ENCODE measurements around the gene RIC3.

DNA sequence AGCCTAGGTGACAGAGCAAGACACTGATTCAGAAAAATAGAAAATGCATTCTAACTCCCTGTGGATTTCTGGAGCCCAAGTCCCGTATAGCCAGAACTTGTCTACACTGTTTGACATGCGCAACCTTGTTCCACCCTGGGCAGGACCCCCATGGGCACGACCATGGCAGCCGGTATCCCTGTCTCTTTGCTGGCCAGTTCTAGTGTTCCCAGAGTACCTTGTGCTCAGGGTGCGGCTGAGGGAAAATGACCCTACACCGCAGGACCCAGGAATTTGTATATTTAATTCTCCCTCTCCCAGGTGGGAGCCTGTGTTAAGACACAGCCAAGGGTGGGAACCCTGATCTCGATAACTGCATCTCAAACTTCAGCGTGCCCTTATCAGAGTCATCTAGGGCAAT is 36.7 kb upstream of the RIC3 start:
- TF ChIP-seq EGR1 (IDR thresholded peaks at IDR 0.05; ENCODE audit: borderline replicate concordance, low read depth, low read length), result no peak
- no peak for TF ChIP-seq TEAD4 (IDR thresholded peaks at IDR 0.05; ENCODE audit: low read depth, low read length)
- TF ChIP-seq EZH2 (IDR thresholded peaks at IDR 0.05; ENCODE audit: low read depth, low read length, severe bottlenecking), result no peak
- no peak for TF ChIP-seq RFX5 (IDR thresholded peaks at IDR 0.05; ENCODE audit: borderline replicate concordance, low read depth, low read length)
- no peak for TF ChIP-seq NRF1 (IDR thresholded peaks at IDR 0.05; ENCODE audit: low read depth, low read length)
- TF ChIP-seq, protein P1, sequence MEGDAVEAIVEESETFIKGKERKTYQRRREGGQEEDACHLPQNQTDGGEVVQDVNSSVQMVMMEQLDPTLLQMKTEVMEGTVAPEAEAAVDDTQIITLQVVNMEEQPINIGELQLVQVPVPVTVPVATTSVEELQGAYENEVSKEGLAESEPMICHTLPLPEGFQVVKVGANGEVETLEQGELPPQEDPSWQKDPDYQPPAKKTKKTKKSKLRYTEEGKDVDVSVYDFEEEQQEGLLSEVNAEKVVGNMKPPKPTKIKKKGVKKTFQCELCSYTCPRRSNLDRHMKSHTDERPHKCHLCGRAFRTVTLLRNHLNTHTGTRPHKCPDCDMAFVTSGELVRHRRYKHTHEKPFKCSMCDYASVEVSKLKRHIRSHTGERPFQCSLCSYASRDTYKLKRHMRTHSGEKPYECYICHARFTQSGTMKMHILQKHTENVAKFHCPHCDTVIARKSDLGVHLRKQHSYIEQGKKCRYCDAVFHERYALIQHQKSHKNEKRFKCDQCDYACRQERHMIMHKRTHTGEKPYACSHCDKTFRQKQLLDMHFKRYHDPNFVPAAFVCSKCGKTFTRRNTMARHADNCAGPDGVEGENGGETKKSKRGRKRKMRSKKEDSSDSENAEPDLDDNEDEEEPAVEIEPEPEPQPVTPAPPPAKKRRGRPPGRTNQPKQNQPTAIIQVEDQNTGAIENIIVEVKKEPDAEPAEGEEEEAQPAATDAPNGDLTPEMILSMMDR (IDR thresholded peaks at IDR 0.05; ENCODE audit: control extremely low read depth in 1 of 3, insufficient read depth in 1 of 3, low read depth in 1 of 3, low read length in 3 of 3), result no peak
- TF ChIP-seq, protein P2, sequence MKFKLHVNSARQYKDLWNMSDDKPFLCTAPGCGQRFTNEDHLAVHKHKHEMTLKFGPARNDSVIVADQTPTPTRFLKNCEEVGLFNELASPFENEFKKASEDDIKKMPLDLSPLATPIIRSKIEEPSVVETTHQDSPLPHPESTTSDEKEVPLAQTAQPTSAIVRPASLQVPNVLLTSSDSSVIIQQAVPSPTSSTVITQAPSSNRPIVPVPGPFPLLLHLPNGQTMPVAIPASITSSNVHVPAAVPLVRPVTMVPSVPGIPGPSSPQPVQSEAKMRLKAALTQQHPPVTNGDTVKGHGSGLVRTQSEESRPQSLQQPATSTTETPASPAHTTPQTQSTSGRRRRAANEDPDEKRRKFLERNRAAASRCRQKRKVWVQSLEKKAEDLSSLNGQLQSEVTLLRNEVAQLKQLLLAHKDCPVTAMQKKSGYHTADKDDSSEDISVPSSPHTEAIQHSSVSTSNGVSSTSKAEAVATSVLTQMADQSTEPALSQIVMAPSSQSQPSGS (IDR thresholded peaks at IDR 0.05; ENCODE audit: low read length), result no peak
- no peak for TF ChIP-seq POLR2A (IDR thresholded peaks at IDR 0.05; ENCODE audit: control extremely low read depth in 1 of 2, low read depth in 2 of 2, low read length in 2 of 2)
- TF ChIP-seq EP300 (IDR thresholded peaks at IDR 0.05; ENCODE audit: borderline replicate concordance in 1 of 2, low read depth in 2 of 2, low read length in 2 of 2), result no peak
- TF ChIP-seq CBX8 (IDR thresholded peaks at IDR 0.05; ENCODE audit: borderline replicate concordance, low read depth, low read length), result no peak
- no peak for TF ChIP-seq TAF1 (IDR thresholded peaks at IDR 0.05; ENCODE audit: low read depth, low read length)
- TF ChIP-seq GABPA (IDR thresholded peaks at IDR 0.05; ENCODE audit: borderline replicate concordance, insufficient read depth, low read length), result no peak
